HG02798 (cell line): ENCODE results near the gene ZNF775.
A peak's percentile ranks its signal among the peaks of the same experiment; 100 is the strongest.

Source experiments
- ATAC-seq: cut with Tn5 transposase; IDR thresholded peaks from one replicate; pipeline ENCODE4 v1.9.1; 2021; ENCODE audit warnings: mild to moderate bottlenecking; ENCODE audit not compliant: unreplicated experiment, poor library complexity

ZNF775 gene

GRCh38 chr7:150410131-150410530 is 31.0 kb downstream of the ZNF775 start:
- no peak for ATAC-seq

- no peak for ATAC-seq
These were observed 31.7 kb downstream of the ZNF775 start for GRCh38 chr7:150410680-150411346.

GRCh38 chr7:150411606-150412005 is 32.5 kb downstream of the ZNF775 start:
- no peak for ATAC-seq

- no peak for ATAC-seq
These were observed 32.9 kb downstream of the ZNF775 start for GRCh38 chr7:150412016-150412415.

GRCh38 chr7:150412518-150413488 is 33.7 kb downstream of the ZNF775 start:
- ATAC-seq = no peak

GRCh38 chr7:150413640-150414081 is 34.5 kb downstream of the ZNF775 start:
- ATAC-seq = no peak

- ATAC-seq = no peak
These were observed 36.3 kb downstream of the ZNF775 start for GRCh38 chr7:150415161-150416153.

GRCh38 chr7:150417239-150417638 is 38.1 kb downstream of the ZNF775 start:
- no peak for ATAC-seq

GRCh38 chr7:150417863-150418262 is 38.7 kb downstream of the ZNF775 start:
- no peak for ATAC-seq

- ATAC-seq = no peak
These were observed 41.1 kb downstream of the ZNF775 start for GRCh38 chr7:150420242-150420641.

- ATAC-seq = peak; percentile 97
These were observed 42.0 kb downstream of the ZNF775 start for GRCh38 chr7:150420987-150421674.

- ATAC-seq = no peak
These were observed 42.7 kb downstream of the ZNF775 start for GRCh38 chr7:150421831-150422230.

GRCh38 chr7:150425670-150426069 is 46.5 kb downstream of the ZNF775 start:
- no peak for ATAC-seq

- ATAC-seq = peak; percentile 40
These were observed 49.7 kb downstream of the ZNF775 start for GRCh38 chr7:150428671-150429451.

GRCh38 chr7:150429699-150430098 is 50.6 kb downstream of the ZNF775 start:
- no peak for ATAC-seq

GRCh38 chr7:150430465-150431085 is 51.4 kb downstream of the ZNF775 start:
- ATAC-seq = no peak

GRCh38 chr7:150431839-150432658 is 52.9 kb downstream of the ZNF775 start:
- ATAC-seq = no peak
